HG03196 (cell line): ENCODE results near the gene NUAK2.
A peak's percentile ranks its signal among the peaks of the same experiment; 100 is the strongest.

Experiments
- ATAC-seq: cut with Tn5 transposase; IDR thresholded peaks from one replicate; pipeline ENCODE4 v1.9.1; 2021; ENCODE audit not compliant: unreplicated experiment

The NUAK2 gene

DNA sequence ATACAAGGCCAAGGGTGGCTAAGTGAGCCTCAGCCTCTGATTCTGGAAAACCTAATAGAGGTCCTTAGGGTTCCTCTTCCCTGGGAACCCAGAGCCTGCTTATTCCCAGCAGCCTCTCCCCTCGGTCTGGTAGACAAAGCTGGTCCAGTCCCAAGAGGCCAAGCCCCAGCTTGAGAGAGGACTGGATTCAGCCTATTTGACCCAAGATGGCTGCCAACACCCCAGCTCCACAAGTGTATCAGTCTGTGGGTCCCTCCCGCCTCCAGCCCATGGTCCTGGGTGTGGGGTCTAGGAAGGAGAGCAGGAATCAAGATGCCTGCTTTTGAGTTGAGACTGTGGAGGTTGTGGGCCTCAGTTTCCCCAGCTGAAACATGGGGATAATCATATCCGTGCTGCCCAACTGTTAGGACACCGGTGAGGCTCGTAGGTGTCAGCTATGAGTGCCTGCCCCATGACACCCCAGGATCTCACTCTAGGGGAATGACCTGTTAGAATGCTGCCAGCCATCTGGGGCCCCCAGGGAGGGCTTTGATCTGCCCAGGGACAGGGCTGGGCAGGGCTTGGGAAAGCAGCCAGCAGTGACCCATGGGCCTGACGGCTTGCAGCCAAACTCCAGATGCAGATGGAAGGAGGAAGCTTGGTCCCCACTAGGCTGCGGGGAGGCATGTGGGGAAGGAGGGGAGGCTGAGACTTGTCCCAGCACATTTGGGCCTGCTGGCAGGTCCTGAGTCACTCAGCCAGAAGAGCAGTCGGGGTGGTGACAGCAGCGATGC, 45.4 kb downstream of the NUAK2 start:
- no peak for ATAC-seq

DNA sequence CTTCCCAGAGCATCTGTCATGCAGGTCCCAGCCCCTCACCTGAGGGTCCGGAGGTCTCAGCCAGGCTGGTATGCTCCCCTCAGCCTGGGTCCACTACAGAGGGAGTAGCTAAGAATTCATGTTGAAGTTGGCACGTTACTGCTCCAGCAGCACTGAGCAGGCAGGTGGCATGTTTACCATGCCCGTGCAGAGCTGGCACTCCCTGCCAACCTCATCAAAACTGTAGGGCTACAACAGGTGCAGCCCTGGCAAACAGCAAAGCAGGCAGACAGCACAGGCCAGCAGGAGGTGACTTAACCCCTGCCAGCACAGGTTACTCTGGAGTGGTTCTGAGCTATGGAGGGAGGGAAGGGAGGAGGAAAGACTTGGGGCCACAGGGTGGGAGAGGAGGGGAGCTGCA, 46.4 kb downstream of the NUAK2 start:
- ATAC-seq = no peak

DNA sequence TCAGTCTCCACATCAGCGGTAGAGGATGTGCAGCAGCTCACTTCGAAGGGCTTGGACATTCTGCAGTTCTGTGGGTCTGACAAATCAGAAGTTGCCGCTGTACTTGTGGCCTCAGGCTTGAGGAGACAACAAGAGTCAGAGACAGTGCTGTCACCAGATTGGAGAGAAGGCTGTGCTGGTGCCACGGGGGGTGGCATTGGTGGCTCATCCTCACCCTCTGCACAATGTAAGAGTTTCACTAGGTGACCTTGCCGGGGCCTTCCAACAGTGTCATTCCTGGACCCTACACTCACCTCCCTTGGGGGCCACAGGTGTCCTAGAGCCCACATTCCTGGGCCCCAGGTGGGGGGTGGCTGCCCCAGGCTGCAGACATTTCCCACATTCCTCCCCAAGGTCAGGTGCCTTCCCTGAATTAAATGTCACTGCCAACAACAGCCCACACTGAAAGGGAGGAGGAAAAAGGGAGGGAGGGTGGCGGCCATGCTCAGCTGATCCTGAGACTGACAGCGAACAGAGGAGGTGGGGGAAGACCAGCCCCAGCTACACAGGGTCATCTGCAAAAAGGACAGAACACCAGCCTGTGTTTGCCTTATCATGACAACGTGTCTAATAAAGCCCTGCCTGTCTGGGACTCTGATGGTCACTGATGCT, 47.4 kb downstream of the NUAK2 start:
- ATAC-seq = no peak

DNA sequence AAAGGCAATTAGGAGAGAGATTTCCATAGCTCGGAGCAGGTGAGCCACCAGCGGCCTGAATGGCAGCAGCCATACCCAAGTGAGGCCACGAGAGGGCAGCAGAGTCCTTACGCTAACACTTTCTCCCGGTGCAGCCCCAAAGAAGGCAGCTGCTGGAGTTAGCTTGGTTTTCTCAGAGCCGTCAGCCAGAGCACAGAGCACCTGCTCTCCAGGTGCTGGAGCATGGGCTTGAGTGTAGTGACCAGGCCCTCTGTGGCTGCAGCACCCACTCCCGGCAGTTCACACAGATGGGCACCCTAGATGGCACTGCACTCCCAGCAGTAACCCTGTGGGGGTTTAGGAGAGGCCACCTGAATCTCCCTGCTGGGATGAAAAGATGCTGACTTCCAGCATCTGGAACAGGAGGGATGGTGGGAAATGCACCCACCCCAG, 48.0 kb downstream of the NUAK2 start:
- peak; percentile 64 for ATAC-seq

DNA sequence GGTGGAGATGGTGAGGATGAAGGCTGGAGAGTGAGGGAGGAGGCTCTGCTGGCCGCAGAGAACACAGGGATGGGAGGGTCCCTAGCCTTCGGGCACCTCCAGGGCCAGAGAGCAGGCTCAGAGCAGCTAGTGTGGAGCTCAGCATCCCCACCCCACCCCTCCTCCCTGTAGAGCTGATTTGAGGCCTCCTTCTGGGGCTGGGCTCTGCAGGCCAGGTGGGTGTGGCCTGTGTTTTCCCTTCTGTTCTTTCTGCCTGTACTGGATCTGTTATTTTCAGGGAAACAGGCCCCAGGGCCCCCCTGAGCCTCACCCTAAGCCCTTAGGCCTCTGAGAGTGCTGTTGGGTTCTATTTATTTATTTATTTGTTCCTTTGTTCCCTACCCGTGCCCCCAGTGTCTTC, 49.0 kb downstream of the NUAK2 start:
- no peak for ATAC-seq

DNA sequence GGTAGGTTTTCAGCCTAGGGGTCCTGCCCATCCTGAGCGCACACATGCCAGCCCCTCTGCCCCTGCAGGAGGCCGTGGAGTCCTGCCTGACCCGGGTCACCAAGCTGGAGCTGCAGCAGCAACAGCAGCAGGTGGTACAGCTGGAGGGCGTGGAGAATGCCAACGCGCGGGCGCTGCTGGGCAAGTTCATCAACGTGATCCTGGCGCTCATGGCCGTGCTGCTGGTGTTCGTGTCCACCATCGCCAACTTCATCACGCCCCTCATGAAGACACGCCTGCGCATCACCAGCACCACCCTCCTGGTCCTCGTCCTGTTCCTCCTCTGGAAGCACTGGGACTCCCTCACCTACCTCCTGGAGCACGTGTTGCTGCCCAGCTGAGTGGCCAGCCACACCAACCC, 49.8 kb downstream of the NUAK2 start:
- ATAC-seq = no peak

DNA sequence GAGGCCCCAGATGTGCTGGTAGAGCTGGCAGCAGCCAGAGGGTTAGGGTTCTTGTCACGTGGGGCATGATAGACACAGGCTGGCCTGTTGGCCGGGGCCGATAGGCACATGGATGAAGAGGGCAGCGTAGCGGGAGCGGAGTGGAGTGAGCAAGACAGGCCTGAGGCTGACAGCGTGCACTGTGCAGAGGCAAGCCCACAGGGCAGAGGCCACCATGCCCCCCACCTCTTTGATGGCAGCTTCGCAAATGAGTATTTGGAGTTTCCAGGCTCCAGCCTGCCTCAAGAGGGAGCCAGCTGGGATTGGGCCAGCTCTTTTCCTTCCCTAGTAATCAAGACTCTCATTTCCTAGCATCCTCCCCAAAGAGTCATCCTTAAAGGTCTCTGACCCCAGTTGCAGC, 50.3 kb downstream of the NUAK2 start:
- no peak for ATAC-seq

DNA sequence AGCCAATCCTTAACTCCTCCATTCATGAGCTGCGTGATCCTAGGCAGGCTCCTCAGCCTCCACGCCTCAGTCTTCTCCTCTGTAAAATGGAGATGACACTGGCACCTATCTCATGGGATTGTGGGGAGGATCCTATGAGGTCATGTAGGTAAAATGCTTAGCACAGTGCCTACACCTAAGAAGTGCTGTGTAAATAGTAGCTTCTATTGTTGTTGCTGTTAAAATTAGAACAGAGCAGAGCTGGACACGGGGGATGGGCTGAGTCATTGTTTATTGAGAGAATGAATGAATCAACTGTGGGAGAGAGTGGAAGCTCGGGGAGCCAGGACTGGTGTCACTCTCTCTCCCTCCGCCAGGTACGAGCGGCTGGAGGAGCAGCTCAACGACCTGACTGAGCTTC, 50.8 kb downstream of the NUAK2 start:
- no peak for ATAC-seq

DNA sequence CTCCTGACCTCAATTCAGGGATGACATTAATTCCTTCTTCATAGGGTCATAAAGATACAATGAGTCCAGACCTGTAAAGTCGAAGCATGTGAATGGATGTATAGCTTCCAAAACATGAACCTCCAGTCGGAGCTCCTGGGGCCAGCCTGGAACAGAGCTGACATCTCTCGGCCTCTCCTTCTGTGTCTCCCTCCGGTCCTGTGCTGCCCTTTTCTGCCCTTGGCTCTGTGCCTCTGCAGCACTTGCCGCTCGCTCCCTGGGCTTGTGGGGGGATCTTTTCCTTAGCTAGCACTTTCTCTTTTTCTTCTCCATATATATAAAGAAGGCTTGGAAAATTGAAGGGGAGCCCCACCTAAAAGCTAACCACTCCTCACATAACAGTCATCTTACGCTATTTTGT, 51.3 kb downstream of the NUAK2 start:
- no peak for ATAC-seq

DNA sequence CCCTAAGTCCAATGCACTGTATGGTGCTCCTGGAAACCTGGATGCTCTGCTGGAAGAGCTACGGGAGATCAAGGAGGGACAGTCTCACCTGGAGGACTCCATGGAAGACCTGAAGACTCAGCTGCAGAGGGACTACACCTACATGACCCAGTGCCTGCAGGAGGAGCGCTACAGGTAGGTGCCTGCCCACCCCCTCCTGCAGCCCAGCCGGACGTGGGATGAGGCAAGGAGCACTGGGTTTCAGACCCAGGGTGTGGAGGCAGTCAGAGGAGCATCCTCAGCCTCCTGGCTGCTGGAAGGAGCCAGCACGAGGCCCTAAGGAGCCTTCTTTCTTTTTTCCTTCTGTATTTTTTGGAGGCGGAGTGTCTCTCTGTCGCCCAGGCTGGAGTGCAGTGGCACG, 51.8 kb downstream of the NUAK2 start:
- no peak for ATAC-seq

DNA sequence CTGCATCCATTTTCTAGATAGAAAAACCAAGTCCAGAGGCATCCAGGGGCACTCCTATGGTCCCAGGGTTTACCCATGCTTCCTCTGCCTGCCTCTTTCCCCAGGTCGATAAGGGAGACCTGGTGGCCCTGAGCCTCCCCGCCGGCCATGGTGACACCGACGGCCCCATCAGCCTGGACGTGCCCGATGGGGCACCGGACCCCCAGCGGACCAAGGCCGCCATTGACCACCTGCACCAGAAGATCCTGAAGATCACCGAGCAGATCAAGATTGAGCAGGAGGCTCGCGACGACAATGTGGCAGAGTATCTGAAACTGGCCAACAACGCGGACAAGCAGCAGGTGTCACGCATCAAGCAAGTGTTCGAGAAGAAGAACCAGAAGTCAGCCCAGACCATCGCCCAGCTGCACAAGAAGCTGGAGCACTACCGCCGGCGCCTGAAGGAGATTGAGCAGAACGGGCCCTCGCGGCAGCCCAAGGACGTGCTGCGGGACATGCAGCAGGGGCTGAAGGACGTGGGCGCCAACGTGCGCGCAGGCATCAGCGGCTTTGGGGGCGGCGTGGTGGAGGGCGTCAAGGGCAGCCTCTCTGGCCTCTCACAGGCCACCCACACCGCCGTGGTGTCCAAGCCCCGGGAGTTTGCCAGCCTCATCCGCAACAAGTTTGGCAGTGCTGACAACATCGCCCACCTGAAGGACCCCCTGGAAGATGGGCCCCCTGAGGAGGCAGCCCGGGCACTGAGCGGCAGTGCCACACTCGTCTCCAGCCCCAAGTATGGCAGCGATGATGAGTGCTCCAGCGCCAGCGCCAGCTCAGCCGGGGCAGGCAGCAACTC, 52.5 kb downstream of the NUAK2 start:
- ATAC-seq = no peak

DNA sequence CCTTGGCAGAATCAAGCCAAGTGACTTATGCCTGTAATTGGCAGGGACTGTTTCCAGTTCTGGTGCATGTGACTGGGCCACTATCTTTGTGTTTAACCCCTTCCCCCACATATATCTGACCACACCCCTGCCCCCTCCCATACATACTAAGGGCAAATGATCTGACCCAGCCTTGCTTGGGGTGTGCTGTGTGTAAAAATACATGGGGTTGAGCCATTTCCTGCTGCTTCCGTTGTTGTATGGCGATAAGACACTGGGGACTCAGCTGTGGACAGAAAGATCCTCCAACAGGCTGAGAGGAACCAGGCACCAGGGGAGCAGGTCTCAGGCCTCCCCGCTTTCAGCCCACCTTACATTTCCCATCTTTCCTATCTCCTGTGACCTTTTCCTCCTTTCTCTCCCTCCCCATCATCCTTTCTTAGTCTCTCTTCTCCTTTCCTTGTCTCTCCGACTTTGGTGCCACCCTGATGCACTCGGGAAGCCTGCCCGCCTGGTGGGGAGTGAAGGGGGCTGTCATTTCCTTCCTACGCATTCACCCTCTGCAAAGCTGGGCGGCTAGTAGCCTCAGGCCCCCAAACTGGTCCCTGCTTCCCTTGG, 54.1 kb downstream of the NUAK2 start:
- ATAC-seq = no peak

DNA sequence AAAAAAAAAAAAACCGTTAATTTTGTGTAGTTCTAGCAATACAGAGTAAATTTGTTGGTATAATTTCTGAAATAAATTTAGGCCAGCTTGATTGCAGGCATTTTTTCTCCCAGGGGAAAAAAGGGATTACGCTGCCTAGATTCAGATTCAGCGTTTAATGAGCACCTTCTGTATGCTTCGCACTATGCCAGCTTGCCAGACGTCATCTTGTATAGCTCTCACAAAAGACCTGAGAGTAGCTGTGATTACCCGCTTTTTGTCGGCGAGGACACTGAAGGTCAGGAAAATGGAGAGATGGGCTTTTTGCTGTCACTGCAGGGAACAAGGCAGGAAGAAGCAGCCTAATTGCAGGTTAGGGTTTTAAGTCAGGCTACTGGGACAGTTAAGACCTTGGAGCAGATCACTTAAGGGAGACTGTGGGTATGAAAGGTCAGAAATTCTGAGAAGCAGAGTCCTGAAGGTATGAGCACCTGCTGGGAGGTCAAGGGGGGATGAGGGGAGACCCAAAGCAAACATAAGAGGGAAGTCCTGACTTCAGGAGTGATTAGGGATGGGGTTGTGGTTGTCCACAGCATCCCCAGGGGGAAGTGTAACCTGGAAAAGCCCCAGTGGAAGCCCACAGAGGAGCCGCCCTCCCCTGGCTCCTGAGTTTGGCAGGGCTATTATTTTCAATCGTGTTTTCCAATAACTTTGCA, 54.8 kb downstream of the NUAK2 start:
- no peak for ATAC-seq

DNA sequence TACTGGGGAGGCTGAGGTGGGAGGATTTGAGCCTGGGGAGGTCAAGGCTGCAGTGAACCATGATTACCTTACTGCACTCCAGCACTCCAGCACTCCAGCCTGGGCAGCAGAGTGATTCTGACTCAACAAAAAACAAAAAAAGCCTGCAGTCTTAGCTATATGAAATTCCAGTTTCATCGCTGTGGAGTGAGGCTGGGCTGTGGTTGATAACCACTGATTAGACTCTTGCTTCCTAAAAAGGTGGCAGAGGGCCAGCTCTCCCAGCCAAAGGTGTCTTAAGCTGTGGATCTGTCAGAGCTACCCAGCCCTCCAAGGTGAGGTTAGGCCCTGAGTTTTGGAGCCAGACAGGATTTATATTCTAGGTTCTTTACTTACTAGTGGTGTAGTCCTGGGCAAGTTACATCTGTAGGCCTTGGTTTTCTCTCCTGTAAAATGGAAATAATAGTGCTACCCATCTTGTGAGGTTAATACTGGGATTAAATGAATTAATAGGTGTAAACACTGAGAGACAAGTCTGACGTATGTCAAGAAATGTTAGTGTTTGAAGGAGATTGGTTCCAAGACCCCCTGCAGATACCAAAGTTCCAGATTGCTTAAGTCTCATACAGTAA, 57.9 kb downstream of the NUAK2 start:
- ATAC-seq = no peak

DNA sequence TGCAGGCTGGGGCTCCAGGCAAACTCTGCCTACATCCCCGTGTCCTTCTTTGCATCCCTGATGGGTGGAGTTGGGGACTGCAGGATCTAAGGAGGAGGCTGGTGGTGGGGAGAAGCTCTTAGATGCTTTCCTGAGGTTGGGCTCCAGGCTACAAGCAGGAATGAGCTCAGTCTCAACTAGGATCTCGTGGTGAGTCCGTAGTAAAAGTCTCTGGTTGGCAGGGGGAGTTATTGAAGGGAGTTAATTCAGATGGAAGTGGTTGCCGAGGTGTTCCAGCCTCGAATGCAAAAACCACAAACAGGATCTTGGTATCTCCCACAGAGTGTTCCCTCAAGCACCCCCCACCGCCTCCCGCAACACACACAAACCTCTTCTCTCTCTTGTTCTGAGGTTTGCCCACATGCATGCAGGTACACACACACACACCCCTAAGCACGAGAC, 58.8 kb downstream of the NUAK2 start:
- no peak for ATAC-seq

DNA sequence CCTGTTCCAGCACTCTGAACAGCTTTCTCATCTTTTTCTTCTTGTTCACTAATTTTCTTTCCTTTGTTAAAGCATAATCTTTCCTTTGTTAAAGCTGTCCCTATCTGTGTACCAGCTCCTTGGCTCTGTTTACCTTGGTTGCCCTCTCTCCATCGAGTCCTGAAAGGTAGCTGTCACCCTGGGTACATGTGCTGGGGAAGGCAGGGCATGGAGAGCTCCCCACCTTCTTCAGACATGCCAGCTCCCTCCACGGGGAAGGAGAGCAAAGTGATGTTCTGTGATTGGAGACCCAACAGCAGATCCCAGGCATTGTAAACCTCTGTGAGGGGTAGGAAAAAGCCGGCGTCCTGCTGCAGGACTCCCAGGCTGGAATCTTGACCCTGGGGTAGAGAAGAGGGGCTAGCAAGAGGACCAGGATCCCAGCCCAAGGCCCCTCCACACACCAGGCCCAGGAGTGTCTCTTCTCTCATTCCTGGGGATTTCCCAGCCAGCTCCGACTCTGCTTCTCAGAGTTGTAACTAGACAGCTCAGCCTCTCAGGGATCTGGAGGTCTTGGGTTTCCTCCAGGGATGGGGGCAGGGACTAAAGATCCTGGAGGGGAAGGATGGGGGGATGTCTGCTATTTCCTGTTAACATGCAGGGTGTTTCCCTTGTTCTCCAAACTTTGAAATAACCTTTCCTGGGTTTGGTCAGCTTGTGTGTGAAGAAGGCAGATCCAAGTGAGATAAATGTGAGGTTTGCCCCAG, 59.4 kb downstream of the NUAK2 start:
- no peak for ATAC-seq

DNA sequence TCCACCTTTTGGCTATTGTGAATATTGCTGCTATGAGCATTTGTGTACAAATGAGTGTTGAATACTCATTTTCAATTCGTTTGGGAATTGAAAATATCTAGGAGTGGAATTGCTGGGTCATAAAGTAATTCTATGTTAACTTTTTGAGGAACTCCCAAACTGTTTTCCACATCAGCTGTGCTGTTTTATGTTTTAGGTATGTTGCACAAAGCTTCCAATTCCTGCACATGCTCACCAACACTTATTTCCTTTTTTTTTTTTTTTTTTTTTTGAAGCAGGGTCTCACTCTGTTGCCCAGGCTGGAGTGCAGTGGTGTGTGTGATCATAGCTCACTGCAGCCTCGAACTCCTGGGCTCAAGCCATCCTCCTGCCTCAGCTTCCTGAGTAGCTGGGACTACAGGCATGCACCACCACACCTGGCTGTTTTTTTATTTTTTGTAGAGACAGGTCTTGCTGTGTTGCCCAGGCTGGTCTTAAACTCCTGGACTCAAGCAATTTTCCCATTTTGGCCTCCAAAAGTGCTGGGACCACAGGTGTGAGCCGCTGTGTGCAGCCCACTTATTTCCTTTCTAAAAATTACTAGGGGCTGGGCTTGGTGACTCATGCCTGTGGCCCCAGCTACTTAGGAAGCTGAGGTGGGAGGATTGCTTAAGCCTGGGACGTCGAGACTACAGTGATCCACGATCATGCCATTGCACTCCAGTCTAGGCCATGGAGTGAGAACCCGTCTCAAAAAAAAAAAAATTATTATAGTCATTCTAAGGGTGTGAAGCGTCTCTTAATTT, 60.4 kb downstream of the NUAK2 start:
- ATAC-seq = no peak

DNA sequence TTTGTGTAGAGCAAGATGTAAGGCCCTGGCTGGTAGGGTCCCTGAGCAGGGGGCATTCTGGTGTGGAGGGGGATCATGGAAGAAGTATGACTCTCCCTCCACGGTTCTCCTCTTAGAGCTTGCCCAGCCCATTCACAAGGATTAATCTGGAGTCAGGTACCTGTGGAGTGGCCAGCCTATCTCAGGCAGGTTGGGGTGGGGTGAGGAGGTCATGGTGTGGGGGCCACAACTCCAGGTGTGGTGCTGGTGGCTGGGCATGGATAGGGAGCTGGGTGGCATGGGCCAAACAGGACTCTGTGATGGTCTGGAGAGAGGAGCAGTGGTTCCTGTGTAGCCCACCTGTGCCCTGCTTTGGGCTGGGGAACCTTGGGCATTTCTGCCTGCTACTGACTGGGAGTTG, 61.5 kb downstream of the NUAK2 start:
- no peak for ATAC-seq

DNA sequence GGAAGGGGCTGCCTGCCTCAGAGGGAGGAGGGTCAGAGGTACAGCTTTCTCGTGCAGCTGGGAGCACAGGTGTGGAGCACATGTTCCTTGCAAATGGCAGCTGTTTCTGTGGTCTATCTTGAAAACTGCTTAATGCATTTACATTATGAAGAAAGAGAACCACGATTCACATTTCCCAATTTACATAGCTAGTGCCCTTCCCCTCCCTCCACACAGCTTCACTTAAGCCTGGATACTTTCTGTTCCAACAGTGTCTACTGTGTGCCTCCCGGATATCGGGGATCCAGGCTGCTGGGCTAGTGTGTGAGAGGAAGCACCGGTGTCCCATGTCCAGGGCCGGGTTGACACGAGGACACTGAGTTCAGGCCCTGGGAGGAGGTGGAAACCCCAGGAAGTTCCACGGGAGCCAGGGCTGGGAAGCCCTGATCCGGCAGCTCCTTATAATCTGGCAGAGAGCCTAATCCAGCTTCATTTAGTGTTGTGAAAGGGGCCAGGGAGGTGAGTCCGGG, 62.2 kb downstream of the NUAK2 start:
- ATAC-seq = no peak
